HAP-1 (cell line): ENCODE measurements around the gene MCAM.

Experiments used
- DNase-seq, 2 experiments: peaks; one replicate each; pipeline ENCODE4 v3.0.0-alpha.2; 2016 to 2020; ENCODE audit warnings: low spot score in 2 of 2
- H3K27me3 ChIP-seq: fragments of 250-450 bp; sonication (Bioruptor Pico); 2 replicates; pipeline ENCODE4 v1.5.1; 2020; ENCODE audit warnings: low read depth, mild to moderate bottlenecking, moderate library complexity
- H3K36me3 ChIP-seq: fragments of 250-450 bp; sonication (Bioruptor Pico); replicated peaks from 2 replicates; pipeline ENCODE4 v1.5.1; 2020; ENCODE audit warnings: mild to moderate bottlenecking
- H3K4me1 ChIP-seq: fragments of 250-450 bp; sonication (Bioruptor Pico); 2 replicates; pipeline ENCODE4 v1.5.1; 2020; ENCODE audit warnings: mild to moderate bottlenecking
- H3K4me3 ChIP-seq: fragments of 250-450 bp; sonication (Bioruptor Pico); 2 replicates; pipeline ENCODE4 v1.5.1; 2020; ENCODE audit warnings: mild to moderate bottlenecking, moderate library complexity
- H3K9me3 ChIP-seq: fragments of 250-450 bp; sonication (Bioruptor Pico); 2 replicates; pipeline ENCODE4 v1.5.1; 2020; ENCODE audit warnings: mild to moderate bottlenecking, moderate library complexity
- in situ Hi-C: fragments of 300-500 bp; cut with MboI; formaldehyde crosslinking; loops from 3 replicates; pipeline ENCODE4 v1.14.3; 2020; ENCODE audit warnings: low sequenced_read_pairs, inconsistent platforms, mixed read lengths

Gene MCAM

GRCh38 chr11:119316016-119316728 lies 758 bp downstream of the MCAM start:
- H3K9me3 ChIP-seq = no peaks in the 10 kb centered on the region
- peak in 1 of 2 experiments; percentile 61 for DNase-seq
- peak overlapping the region; percentile 69 for H3K4me3 ChIP-seq
- H3K36me3 ChIP-seq = peaks cover 32% of the 10 kb centered on the region
- in situ Hi-C loops = no loop called here
- H3K27me3 ChIP-seq = no peaks in the 10 kb centered on the region
- peaks cover 32% of the 10 kb centered on the region for H3K4me1 ChIP-seq

DNA sequence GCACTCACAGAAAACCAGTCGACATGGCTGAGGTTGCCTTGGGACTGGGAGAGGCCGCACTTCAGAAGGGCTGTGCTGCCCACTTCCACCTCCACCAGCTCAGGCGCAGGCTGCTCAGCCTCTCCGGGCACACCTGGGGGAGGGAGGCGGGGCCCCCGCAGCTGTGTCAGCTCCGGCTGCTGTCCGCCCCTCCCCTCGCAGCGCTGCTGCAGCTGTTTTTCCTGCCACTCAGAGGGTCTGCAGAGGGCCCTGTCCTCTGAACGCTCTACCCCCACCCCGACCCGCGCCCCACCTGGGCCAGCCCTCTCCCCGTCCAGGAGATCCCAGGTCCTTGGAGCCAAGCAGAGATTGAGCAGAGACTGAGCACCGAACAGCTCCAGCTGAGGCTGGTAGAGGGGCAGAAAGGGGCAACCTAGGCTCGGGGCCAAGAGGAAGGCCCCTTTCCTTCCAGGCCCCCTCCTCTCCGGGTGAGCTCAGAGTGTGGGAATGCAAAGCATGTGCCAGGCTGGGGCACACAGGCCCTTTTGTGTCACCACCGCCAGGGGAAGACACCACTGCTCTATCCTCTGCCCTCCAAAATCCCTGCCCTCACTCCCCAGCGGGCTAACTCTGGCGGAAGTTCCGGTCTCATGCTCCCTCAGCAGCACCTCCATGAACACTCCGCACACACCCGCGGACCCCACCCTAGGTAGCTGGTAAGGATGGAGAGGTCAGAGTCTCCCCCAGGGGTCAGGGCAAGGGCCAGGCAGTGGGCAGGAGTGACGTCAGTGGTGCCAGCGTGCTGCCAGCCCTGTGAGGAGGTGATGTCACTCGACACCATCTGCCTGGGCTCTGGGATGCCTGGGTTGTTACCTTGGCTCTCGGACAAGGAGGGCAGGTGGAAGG lies 1.6 kb downstream of the MCAM start:
- Histone ChIP-seq H3K4me3 (peak overlapping the region; percentile 69), H3K27me3 (no peaks in the 10 kb centered on the region), H3K36me3 (peaks cover 40% of the 10 kb centered on the region), H3K4me1 (peaks cover 24% of the 10 kb centered on the region), H3K9me3 (no peaks in the 10 kb centered on the region)
- peak in 1 of 2 experiments; percentile 16 for DNase-seq
- in situ Hi-C loops = no loop called here

GRCh38 chr11:119314726-119315125 lies 2.2 kb downstream of the MCAM start:
- no peak for DNase-seq
- Histone ChIP-seq H3K36me3 (peaks cover 46% of the 10 kb centered on the region), H3K4me3 (no peak overlapping the region), H3K4me1 (peaks cover 19% of the 10 kb centered on the region), H3K27me3 (no peaks in the 10 kb centered on the region), H3K9me3 (no peaks in the 10 kb centered on the region)
- in situ Hi-C loops = no loop called here

- DNase-seq = no peak
- no peaks in the 10 kb centered on the region; the same call in 1 of the 2 replicates for H3K9me3 ChIP-seq
- H3K36me3 ChIP-seq = peaks cover 59% of the 10 kb centered on the region
- no peak overlapping the region for H3K4me3 ChIP-seq
- in situ Hi-C loops = no loop called here
- no peaks in the 10 kb centered on the region for H3K27me3 ChIP-seq
- peaks cover under 1% of the 10 kb centered on the region; the same call in 1 of the 2 replicates for H3K4me1 ChIP-seq
These were observed 6.3 kb downstream of the MCAM start for GRCh38 chr11:119310682-119311052.

GRCh38 chr11:119309953-119310681 lies 6.8 kb downstream of the MCAM start:
- no peak overlapping the region for H3K4me3 ChIP-seq
- H3K36me3 ChIP-seq = peaks cover 59% of the 10 kb centered on the region
- DNase-seq = no peak
- in situ Hi-C loops = no loop called here
- H3K9me3 ChIP-seq = no peaks in the 10 kb centered on the region; the same call in 1 of the 2 replicates
- H3K4me1 ChIP-seq = no peaks in the 10 kb centered on the region
- no peaks in the 10 kb centered on the region for H3K27me3 ChIP-seq

DNA sequence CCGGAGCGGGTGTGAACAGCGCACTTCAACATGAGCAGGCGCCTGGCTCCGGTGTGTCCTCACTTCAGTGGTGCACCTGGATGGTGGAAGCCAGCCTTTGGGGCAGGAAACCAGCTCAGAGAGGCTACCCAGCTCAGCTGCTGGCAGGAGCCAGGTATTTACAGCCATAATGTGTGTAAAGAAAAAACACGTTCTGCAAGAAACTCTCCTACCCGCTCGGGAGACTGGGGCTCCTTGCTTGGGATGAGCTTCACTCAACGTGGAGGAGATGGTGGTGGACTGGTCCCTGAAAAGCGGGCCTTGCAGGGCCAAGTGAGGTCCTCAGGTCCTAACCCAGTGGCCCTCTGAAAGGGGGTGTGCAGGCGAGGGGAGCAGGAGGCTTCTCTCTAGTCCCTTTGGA lies 7.5 kb downstream of the MCAM start:
- no peak overlapping the region for H3K4me3 ChIP-seq
- in situ Hi-C loops = no loop called here
- no peaks in the 10 kb centered on the region; the same call in 1 of the 2 replicates for H3K9me3 ChIP-seq
- H3K36me3 ChIP-seq = peaks cover 55% of the 10 kb centered on the region
- DNase-seq = no peak
- H3K27me3 ChIP-seq = no peaks in the 10 kb centered on the region
- no peaks in the 10 kb centered on the region for H3K4me1 ChIP-seq

GRCh38 chr11:119307974-119308373 lies 9.0 kb downstream of the MCAM start:
- Histone ChIP-seq H3K27me3 (no peaks in the 10 kb centered on the region), H3K4me1 (no peaks in the 10 kb centered on the region), H3K36me3 (peaks cover 47% of the 10 kb centered on the region), H3K9me3 (no peaks in the 10 kb centered on the region; the same call in 1 of the 2 replicates), H3K4me3 (no peak overlapping the region)
- no peak for DNase-seq
- in situ Hi-C loops = no loop called here

GRCh38 chr11:119307219-119307618 lies 9.7 kb downstream of the MCAM start:
- no peak for DNase-seq
- Histone ChIP-seq H3K27me3 (no peaks in the 10 kb centered on the region), H3K4me1 (no peaks in the 10 kb centered on the region), H3K36me3 (peaks cover 42% of the 10 kb centered on the region), H3K4me3 (no peak overlapping the region), H3K9me3 (no peaks in the 10 kb centered on the region; the same call in 1 of the 2 replicates)
- in situ Hi-C loops = no loop called here

GRCh38 chr11:119306373-119306890 lies 10.5 kb downstream of the MCAM start:
- DNase-seq = no peak
- H3K36me3 ChIP-seq = peaks cover 41% of the 10 kb centered on the region
- no peaks in the 10 kb centered on the region for H3K27me3 ChIP-seq
- no peaks in the 10 kb centered on the region; the same call in 1 of the 2 replicates for H3K9me3 ChIP-seq
- no peak overlapping the region for H3K4me3 ChIP-seq
- in situ Hi-C loops = no loop called here
- no peaks in the 10 kb centered on the region for H3K4me1 ChIP-seq

DNA sequence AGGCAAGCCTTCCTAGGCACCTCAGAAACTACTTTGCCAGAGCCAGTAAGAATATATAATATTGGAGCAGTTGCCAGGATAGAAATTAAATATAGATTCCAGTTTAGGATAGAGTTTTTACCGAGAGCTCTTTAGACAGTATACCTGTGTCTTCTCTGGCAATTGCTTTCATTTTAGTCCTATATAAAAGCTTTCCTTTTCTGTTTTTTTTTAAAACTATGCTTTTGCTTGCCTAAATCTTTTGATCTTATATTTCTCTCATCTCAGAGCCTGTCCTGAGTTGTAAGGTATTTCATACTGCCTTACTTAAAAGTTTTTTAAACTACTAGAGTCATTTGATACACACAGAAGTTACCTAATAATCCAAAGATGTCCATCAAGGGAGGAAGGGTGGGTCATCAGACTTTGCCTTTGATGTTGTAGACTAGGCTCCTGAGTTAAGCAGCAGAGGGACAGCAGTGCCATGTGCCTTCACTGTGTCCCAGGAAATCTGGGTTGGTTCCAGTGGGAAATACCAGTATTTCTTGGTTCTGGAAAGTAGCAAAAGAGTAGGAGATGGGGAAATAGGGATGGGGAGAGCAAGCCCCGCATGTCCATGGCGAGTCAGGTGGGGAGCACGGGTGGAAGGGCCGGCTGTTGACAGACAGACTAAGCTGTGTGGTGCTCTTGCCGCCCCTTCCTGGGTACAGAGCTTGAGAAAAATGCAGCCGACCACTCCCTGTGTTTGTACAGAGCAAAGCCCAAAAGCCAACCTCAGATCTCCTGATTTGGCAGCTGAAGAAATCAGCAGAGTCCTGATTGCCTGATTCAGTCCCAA lies 11.2 kb downstream of the MCAM start:
- Histone ChIP-seq H3K4me1 (no peaks in the 10 kb centered on the region), H3K4me3 (no peak overlapping the region), H3K27me3 (no peaks in the 10 kb centered on the region), H3K36me3 (peaks cover 40% of the 10 kb centered on the region), H3K9me3 (no peaks in the 10 kb centered on the region; the same call in 1 of the 2 replicates)
- no peak for DNase-seq
- in situ Hi-C loops = no loop called here

- H3K4me1 ChIP-seq = no peaks in the 10 kb centered on the region
- H3K36me3 ChIP-seq = peaks cover 36% of the 10 kb centered on the region
- no peaks in the 10 kb centered on the region for H3K27me3 ChIP-seq
- H3K4me3 ChIP-seq = no peak overlapping the region
- no peaks in the 10 kb centered on the region; the same call in 1 of the 2 replicates for H3K9me3 ChIP-seq
- in situ Hi-C loops = no loop called here
- no peak for DNase-seq
These were observed 13.7 kb downstream of the MCAM start for GRCh38 chr11:119303227-119303718.

GRCh38 chr11:119300198-119300964 lies 16.5 kb downstream of the MCAM start:
- Histone ChIP-seq H3K4me3 (no peak overlapping the region), H3K36me3 (peaks cover 49% of the 10 kb centered on the region), H3K9me3 (no peaks in the 10 kb centered on the region), H3K27me3 (no peaks in the 10 kb centered on the region), H3K4me1 (no peaks in the 10 kb centered on the region; the same call in 1 of the 2 replicates)
- in situ Hi-C loops = no loop called here
- DNase-seq = no peak
